TTC549 (cell line): Measurements from ENCODE around the gene NDUFS6.

Experiments
- FAIRE-seq: peaks from 2 replicates; lab custom pipeline; 2012; peaks lifted over from hg19 to GRCh38; lab: Jason Lieb, UNC

The NDUFS6 gene

DNA sequence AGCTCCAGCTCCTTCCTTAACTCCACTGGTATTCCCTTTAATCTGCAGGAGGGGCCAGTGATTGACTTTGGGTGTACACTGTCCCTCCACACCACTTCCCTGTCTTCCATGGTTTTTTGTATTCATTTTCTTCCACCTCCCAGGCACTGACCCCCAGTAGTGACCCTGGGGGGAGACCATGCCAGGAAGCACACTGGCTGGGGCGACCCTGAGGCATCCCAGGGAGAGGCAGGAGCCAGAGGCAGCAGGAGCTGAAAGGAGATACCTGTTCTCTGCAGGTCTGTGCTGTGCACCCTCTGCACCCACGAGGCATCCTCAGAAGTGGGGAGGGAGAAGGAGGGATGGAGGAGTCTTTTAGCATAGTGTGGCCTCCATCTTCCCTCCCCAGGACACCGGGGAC, 53.9 kb downstream of the NDUFS6 start:
- FAIRE-seq = no peak

DNA sequence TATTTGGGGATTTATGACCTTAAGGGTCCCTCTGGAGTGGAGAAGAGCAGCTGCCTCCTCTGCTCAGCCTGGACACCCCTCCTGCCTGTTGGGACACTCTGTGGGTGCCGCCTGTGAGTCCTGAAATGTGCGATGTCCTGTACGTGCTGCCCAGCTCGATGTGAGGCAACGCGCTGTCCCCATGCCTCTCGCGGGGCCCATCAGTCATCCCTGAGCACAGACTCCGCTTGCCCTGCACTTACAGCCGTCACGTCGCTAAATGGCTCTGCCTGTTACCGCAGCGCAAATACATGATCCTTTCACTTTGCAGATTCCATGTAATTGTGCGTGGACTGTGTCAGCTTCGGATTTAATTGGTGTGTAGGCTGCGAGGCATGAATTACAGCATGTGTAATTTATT, 54.4 kb downstream of the NDUFS6 start:
- no peak for FAIRE-seq

DNA sequence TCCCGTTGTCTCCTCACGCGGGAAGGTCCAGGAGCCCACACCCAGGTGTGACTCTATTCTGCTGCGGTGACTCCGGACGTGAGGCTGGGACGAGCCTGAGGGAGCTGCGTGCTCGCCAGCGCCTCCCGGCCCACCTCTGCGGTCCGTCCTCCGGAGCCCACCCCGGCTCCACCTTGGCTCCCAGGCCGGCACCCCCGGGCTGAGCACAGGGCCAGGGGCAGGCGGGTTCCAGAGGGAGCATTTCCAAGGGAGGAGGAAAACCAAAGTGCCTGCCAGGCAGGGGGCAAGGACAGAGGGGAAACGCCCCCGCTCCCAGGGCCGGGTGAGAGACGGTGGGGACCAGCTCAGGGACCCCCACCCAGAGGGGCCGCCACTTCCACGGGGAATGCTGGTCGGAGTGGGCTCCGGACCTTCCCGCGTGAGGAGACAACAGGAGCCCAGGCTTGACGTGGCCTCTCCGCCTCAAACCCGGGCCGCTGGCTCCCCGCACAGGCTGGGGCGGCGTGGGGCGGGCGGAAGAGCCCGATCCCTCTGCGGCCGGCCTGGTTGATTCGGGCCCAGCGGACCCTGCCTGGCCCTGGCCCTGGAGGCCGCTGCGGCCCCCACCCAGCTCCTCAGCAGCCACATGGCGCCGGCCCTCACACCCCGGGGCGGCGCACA, 55.5 kb downstream of the NDUFS6 start:
- FAIRE-seq = no peak

DNA sequence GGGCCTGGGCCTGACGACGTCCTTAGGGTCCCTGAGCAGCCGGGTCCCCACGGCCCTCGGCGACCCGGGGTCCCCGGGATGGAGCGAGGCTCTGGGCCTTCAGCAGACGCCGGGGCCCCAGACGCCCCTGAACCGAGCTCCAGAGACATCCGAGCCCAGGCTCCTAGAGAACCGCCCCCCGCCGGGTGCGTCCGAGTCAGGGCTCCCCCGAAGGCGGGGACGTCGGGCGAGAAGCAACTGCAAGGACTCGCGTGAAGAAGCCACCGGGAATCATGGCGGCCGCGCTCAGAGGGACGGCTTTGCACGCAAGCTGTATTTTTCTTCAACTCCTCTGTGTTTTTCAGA, 56.0 kb downstream of the NDUFS6 start:
- FAIRE-seq = no peak

DNA sequence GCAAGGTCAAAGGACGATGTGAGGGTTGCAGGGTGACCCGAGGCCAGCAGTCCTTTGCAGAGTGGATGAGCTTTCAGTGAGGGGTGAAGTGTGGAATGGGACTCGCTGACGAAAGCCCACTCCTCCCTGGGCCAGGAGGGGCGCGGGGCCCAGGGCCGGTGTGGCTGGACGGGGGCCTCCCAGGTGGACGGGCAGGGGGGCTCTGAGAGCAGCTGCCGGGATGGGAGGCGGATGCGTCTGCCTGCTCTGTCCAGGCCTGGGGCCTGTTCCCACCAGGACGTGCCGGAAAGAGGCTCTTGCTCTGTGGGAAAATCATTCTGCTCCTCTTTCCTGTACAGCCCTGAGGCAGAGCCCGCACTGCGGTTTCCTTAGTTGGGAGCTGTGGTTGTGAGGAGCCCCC, 57.2 kb downstream of the NDUFS6 start:
- FAIRE-seq = no peak

DNA sequence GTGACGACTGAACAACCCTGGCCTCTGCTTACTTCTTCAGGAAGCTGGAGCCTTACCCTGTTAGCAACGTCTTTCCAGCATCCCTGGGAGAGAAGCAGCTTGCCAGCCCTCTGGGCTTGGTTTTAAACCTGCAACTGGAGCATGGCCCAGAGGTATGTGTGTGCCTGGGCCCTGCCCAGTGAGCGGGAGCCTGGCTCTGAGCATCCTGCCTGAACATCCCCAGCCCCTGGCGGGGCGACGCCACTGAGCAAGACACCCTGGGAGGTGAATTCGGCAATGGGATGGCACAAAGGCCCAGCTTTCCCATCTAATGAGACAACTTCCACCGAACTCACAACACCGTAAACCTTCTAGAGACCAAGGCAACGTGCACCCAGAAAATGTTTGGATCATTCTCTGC, 57.9 kb downstream of the NDUFS6 start:
- FAIRE-seq = no peak

DNA sequence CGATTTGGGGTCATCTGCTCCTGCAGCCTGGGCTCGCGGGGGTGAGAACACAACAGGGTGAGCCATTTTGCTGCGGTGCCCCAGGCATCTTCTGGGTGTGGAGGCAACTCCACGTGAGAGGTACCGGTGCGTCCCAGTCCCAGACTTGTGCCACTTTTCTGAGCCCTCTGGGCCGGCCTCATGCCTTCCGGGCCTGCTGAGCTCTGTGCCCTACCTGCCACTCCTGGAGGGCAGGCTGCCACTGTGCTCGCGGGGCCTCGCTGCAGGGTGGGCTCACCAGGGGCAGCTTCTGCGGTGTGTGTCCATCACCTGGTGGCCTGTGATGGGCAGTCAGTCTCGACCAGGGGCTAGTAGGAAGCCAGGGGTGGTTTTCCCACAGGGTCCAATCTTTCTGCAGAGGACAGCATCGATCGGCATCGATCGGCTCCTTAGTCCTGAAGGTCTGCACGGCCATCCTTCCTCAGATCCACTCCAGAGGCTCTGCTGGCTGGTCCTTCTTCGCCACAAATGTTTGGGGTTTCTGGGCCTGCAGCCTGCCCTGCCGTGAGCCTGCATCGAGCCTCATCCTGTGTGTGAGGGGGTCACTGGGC, 58.9 kb downstream of the NDUFS6 start:
- FAIRE-seq = no peak

DNA sequence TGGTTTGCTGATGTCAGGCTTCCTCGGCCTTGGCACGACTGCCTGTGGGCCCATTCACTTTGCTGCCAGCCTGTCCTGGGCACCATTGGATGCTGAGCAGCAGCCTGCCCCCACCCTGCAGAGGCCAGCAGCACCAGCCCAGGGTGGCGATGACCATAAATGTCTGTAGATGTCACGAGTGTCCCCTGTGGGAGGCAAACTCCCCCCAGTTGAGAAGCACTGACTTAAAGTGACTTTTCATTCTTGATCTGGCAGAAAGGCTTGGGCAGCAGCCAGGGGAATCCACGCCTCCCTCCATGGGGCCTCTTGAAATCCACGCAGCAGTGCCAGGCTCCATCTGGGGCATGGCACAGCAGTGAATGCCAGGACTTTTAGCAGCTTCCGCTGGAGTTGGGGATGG, 59.7 kb downstream of the NDUFS6 start:
- FAIRE-seq = no peak

DNA sequence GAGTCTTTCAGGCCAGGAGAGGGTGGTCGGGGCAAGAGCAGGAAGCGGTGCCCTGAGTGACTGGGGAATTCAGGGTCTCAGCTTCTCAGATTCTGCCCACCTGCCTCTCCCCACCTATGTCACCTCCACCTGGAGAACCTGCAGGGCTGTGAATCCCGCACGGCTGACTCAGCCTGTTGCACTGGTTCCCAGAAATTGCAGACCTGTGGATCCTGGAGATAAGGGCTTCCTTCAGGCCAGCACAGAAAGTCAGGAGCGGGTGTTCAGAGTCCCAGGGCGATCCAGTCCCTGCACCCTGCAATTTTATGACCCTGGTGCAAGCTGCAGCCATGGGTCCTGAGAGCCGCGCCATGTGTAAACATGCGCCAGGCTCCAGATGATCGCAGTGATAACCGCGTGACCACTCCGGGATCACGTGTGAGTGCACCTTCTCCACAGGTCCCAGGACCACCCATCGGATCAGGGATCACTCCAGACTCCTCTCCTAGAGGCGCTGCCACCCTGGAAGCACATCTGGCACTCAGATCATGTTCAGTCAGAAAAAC, 63.8 kb downstream of the NDUFS6 start:
- no peak for FAIRE-seq

DNA sequence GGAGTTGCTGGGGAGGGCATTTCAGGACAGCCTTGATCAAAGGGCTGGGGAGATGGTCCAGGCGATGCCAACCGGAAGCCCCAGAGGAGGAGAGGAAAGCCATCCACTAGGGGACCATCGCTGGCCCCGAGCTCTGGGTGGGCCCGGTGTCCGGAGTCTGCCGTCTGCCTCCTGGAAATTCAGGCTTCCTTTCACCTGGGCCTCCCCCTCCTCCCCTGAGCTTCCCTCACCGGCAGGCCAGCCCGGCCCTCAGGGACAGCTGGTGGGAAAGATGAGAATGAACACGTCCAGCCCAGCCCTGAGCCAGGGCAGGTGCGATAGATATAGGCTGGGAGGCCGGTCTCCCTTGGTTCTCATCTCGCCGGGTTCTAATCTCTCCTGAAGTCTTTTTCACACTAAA, 64.3 kb downstream of the NDUFS6 start:
- FAIRE-seq = no peak
